GM12864 (cell line): ENCODE results near the gene ERVFRD-1.

Experiments used
- DNase-seq: peaks from one replicate; pipeline ENCODE4 v3.0.0-alpha.2; 2011; ENCODE audit warnings: low read depth
- H3K4me3 ChIP-seq: 2 replicates; pipeline ENCODE4 v1.5.1; 2011; ENCODE audit warnings: mild to moderate bottlenecking, low read depth, low read length, control low read depth
- TF ChIP-seq, protein P1 (sequence below): IDR thresholded peaks from 2 replicates; pipeline ENCODE4 v1.5.1; 2011; ENCODE audit warnings: low read depth, mild to moderate bottlenecking, moderate library complexity, low read length, control low read depth, inconsistent platforms; ENCODE audit errors: missing control alignments

The ERVFRD-1 gene

DNA sequence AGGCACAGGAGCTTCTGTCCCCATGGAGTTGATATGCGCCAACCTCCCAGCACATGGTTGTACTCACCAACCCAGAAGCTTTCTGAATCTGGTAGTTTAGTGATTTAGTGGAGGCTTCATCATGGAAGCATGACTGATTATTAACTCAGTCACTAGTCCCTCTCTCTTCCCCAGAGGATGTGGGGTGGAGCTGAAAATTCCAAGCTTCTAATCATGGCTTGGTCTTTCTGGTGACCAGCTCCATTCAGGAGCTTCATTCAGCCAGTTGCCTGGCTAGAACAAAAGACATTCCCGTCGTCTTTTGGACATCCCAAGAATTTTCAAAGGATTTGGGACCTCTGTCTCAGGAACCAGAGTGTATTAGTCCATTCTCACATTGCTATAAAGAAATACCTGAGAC lies 31.2 kb downstream of the ERVFRD-1 start:
- H3K4me3 ChIP-seq = no peak overlapping the region
- TF ChIP-seq, protein P1, sequence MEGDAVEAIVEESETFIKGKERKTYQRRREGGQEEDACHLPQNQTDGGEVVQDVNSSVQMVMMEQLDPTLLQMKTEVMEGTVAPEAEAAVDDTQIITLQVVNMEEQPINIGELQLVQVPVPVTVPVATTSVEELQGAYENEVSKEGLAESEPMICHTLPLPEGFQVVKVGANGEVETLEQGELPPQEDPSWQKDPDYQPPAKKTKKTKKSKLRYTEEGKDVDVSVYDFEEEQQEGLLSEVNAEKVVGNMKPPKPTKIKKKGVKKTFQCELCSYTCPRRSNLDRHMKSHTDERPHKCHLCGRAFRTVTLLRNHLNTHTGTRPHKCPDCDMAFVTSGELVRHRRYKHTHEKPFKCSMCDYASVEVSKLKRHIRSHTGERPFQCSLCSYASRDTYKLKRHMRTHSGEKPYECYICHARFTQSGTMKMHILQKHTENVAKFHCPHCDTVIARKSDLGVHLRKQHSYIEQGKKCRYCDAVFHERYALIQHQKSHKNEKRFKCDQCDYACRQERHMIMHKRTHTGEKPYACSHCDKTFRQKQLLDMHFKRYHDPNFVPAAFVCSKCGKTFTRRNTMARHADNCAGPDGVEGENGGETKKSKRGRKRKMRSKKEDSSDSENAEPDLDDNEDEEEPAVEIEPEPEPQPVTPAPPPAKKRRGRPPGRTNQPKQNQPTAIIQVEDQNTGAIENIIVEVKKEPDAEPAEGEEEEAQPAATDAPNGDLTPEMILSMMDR = no peak
- DNase-seq = no peak

DNA sequence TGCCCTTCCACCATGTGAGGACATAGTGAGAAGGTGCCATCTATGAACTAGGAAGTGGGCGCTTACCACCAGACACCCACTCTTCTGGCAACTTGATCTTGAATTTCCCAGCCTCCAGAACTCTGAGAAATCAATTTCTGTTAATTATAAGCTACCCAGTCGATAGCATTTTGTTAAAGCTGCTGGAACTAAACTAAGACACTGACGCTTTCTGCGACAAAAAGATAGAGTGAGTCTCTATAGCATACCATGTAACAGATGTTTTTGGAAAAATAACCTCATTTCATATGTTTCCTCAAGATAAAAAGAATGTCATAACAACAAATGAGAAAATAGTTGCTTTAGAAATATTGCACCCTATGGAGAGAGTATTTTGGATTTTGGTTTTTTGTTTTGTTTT lies 33.3 kb downstream of the ERVFRD-1 start:
- TF ChIP-seq, protein P1 = no peak

DNA sequence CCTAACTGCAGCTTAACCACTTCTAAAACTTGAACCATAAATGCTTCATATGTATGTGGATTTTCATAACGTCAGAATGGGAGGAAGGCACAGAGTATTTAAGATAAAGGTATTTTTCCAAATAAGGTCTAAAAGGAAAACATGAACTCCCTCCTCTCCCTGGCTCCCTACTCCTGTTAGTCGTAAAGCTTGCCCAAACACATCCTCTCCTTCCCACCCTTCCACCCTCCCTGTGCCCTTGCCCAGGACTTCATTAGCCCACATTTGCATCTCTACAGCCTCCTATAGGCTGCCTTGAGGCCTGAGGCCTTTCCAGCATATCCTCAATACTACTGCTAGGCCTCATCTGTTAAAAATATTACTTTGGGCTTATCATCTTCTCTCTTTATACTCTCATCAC lies 35.0 kb downstream of the ERVFRD-1 start:
- DNase-seq = no peak
- TF ChIP-seq, protein P1 = no peak
- no peak overlapping the region for H3K4me3 ChIP-seq

More for the DNA sequence above, 33.3 kb downstream of the ERVFRD-1 start:
- DNase-seq = no peak
- no peak overlapping the region for H3K4me3 ChIP-seq

DNA sequence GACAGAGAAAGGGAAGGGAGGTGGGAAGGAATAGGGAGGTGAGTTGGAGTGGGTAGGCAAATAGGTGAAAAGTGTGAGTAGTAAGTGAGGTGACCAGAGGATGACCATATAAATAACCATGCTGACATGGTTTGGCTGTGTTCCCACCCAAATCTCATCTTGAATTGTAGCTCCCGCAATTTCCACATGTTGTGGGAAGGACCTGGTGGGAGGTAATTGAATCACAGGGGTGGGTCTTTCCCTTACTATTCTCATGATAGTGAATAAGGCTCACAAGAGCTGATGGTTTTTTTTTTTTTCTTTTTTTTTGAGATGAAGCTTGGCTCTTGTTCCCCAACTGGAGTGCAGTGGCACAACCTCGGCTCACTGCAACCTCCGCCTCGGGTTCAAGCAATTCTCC lies 39.4 kb downstream of the ERVFRD-1 start:
- TF ChIP-seq, protein P1 = no peak
- DNase-seq = no peak
- no peak overlapping the region for H3K4me3 ChIP-seq

DNA sequence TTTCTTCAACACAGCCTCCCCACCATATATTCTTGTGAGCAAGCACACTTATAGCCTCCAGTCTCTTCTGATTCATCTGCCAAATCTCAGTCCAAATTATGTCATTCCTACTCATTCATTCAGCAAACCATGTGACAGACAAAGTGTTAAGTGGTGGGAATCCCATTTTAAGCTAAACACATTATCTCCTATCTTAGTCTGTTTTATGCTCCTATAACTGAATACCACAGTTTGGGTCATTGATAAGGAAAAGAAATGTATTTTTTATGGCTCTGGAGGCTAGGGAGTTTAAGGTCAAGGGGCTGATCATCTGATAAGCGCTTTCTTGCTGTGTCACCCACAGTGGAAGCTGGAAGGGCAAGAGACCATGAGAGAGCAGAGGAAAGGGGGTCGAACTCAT lies 41.8 kb downstream of the ERVFRD-1 start:
- DNase-seq = no peak
- H3K4me3 ChIP-seq = no peak overlapping the region
- TF ChIP-seq, protein P1 = no peak

DNA sequence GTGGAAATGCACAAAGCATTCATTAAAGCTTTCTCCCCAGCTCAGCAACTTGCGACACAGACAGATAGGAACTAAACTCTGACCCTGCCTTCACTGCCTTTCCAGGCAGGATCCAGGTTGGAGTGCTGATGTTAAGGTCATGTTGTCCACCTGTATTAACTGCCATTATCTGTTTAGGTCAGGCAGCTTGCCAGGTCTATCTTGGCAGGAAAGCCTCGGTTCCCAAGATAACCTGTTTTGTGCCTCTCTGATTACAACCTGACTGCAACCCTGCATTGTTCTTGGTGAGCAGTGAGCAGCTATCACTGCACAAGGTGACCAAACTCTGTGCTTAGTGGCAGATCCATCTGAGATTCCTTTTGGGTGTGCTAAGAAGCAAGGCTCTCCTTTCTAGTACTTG lies 44.2 kb downstream of the ERVFRD-1 start:
- H3K4me3 ChIP-seq = no peak overlapping the region
- no peak for DNase-seq
- TF ChIP-seq, protein P1 = no peak

DNA sequence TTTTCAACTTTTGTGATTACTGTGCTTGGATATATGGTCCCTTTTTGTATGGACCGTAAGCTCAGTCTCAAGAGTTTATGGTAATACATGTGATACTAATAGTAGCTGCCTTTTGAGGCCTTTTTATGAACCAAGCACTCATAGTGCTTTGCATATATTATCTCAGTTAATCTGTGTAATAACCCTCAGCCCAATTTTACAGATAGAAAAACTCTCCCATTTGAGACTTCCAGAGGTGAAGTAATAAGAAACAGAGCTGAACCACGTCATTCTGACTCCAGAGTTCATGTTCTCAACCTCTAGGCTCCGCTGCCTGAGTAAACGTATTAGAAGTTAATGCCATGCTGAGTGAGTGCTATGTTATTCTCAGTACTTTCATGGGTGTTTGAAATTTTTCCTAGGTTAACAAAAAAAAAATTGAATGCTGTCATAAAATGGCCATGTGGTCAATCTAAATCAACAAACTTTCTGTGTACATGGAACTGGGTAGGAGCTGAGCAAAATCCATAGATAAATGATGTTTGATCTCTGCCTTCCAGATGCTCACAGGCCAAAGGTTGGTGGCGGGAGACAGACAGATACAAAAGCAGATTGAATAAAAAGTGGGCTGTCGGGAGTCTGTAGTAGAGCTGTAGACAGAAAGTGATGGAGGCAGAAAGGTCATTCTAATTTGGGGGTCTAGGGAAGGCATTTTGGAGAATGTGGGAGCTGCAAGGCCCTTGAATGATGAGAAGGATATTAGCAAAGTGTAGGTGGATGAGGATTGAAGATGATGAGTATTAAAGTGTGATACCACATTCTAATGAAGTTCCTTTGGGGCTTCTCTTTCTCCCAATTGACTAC lies 44.8 kb downstream of the ERVFRD-1 start:
- TF ChIP-seq, protein P1 = no peak
- H3K4me3 ChIP-seq = no peak overlapping the region
- DNase-seq = no peak
